ENCODE measurements around the gene DLGAP5.

GRCh38 chr14:55103005-55103640 is 88.3 kb downstream of the DLGAP5 start:
- TF ChIP-seq, protein P1, sequence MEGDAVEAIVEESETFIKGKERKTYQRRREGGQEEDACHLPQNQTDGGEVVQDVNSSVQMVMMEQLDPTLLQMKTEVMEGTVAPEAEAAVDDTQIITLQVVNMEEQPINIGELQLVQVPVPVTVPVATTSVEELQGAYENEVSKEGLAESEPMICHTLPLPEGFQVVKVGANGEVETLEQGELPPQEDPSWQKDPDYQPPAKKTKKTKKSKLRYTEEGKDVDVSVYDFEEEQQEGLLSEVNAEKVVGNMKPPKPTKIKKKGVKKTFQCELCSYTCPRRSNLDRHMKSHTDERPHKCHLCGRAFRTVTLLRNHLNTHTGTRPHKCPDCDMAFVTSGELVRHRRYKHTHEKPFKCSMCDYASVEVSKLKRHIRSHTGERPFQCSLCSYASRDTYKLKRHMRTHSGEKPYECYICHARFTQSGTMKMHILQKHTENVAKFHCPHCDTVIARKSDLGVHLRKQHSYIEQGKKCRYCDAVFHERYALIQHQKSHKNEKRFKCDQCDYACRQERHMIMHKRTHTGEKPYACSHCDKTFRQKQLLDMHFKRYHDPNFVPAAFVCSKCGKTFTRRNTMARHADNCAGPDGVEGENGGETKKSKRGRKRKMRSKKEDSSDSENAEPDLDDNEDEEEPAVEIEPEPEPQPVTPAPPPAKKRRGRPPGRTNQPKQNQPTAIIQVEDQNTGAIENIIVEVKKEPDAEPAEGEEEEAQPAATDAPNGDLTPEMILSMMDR (conservative IDR thresholded peaks at IDR 0.05 in 1 of 2, IDR thresholded peaks at IDR 0.05 in 1 of 2; ENCODE audit: low read depth in 1 of 2, low read length in 2 of 2), result no peak
- TF ChIP-seq EZH2 (IDR thresholded peaks at IDR 0.05; ENCODE audit: low read length, missing control alignments), result no peak
